ENCODE measurements around the gene DNMT3B.

GRCh38 chr20:32808438-32808837 lies 46.3 kb downstream of the DNMT3B start:
- TF ChIP-seq CTCF (IDR thresholded peaks at IDR 0.05) (no peak), POLR2A (IDR thresholded peaks at IDR 0.05) (no peak)
